Ishikawa (cell line): Measurements from ENCODE around the gene AKR1C2.

Experiments
- CEBPB ChIP-seq: IDR thresholded peaks from 2 replicates; pipeline ENCODE4 v1.6.1; 2012
- CREB1 ChIP-seq: IDR thresholded peaks from 2 replicates; pipeline ENCODE4 v1.6.1; 2012; ENCODE audit warnings: low read depth
- EGR1 ChIP-seq: IDR thresholded peaks from 2 replicates; pipeline ENCODE4 v1.6.1; 2012
- EP300 ChIP-seq: IDR thresholded peaks from 2 replicates; pipeline ENCODE4 v1.6.1; 2012; ENCODE audit warnings: borderline replicate concordance
- FOXM1 ChIP-seq: IDR thresholded peaks from 2 replicates; pipeline ENCODE4 v1.6.1; 2012; ENCODE audit warnings: low read depth, borderline replicate concordance
- MAX ChIP-seq: IDR thresholded peaks from 2 replicates; pipeline ENCODE4 v1.6.1; 2012
- NFIC ChIP-seq: IDR thresholded peaks from 2 replicates; pipeline ENCODE4 v1.6.1; 2012
- RAD21 ChIP-seq: IDR thresholded peaks from 2 replicates; pipeline ENCODE4 v1.6.1; 2012; ENCODE audit warnings: low read depth
- TAF1 ChIP-seq: IDR thresholded peaks from 2 replicates; pipeline ENCODE4 v1.6.1; 2012; ENCODE audit warnings: low read depth, mild to moderate bottlenecking
- TCF12 ChIP-seq: IDR thresholded peaks from 2 replicates; pipeline ENCODE4 v1.6.1; 2012; ENCODE audit warnings: low read depth
- TEAD4 ChIP-seq: IDR thresholded peaks from 2 replicates; pipeline ENCODE4 v1.6.1; 2012
- USF1 ChIP-seq: IDR thresholded peaks from 2 replicates; pipeline ENCODE4 v1.6.1; 2012
- YY1 ChIP-seq: IDR thresholded peaks from 2 replicates; pipeline ENCODE4 v1.6.1; 2012; ENCODE audit warnings: low read depth
- ZBTB7A ChIP-seq: IDR thresholded peaks from 2 replicates; pipeline ENCODE4 v1.6.1; 2012; ENCODE audit warnings: low read depth
- TF ChIP-seq, protein P1 (sequence below): IDR thresholded peaks from 2 replicates; pipeline ENCODE4 v1.6.1; 2012; ENCODE audit warnings: low read depth, mild to moderate bottlenecking

AKR1C2 gene

DNA sequence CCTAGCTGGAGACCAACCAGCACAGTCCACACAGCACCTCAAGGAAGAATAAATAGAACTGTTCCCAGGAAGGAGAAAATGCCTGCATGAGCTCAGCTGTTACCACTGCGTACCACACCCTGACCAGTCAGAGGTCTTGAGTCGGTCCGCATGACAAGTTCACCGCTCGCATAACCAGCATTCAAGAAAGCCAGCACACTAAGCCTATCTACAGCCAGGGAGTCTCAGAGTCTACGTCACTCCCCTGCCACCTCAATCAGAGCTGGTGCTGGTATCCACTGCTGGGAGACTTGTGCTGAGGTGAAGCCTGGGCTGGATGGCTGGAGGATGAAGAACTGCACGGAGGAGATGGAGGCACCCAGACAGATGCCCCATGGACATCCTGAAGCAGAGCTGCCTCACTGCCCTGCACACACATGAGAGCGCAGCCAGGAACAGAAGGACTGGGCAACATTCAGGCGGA, 20.9 kb downstream of the AKR1C2 start:
- no peak for TF ChIP-seq ZBTB7A
- TF ChIP-seq USF1: no peak
- no peak for TF ChIP-seq CREB1
- TF ChIP-seq TCF12: no peak

GRCh38 chr10:4981722-4982471, 21.8 kb downstream of the AKR1C2 start:
- no peak for TF ChIP-seq CREB1
- TF ChIP-seq TEAD4: peak; percentile 80
- TF ChIP-seq, protein P1, sequence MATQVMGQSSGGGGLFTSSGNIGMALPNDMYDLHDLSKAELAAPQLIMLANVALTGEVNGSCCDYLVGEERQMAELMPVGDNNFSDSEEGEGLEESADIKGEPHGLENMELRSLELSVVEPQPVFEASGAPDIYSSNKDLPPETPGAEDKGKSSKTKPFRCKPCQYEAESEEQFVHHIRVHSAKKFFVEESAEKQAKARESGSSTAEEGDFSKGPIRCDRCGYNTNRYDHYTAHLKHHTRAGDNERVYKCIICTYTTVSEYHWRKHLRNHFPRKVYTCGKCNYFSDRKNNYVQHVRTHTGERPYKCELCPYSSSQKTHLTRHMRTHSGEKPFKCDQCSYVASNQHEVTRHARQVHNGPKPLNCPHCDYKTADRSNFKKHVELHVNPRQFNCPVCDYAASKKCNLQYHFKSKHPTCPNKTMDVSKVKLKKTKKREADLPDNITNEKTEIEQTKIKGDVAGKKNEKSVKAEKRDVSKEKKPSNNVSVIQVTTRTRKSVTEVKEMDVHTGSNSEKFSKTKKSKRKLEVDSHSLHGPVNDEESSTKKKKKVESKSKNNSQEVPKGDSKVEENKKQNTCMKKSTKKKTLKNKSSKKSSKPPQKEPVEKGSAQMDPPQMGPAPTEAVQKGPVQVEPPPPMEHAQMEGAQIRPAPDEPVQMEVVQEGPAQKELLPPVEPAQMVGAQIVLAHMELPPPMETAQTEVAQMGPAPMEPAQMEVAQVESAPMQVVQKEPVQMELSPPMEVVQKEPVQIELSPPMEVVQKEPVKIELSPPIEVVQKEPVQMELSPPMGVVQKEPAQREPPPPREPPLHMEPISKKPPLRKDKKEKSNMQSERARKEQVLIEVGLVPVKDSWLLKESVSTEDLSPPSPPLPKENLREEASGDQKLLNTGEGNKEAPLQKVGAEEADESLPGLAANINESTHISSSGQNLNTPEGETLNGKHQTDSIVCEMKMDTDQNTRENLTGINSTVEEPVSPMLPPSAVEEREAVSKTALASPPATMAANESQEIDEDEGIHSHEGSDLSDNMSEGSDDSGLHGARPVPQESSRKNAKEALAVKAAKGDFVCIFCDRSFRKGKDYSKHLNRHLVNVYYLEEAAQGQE: no peak
- no peak for TF ChIP-seq EGR1
- no peak for TF ChIP-seq USF1
- peak; percentile 84 for TF ChIP-seq TCF12
- 0 out of 2 replicates have a peak, but pooled peaks have one; percentile 47 for TF ChIP-seq YY1
- TF ChIP-seq NFIC: peak; percentile 79
- TF ChIP-seq FOXM1: peak; percentile 61; the same call in 1 of the 2 replicates
- TF ChIP-seq TAF1: no peak
- no peak for TF ChIP-seq ZBTB7A
- peak; percentile 85 for TF ChIP-seq EP300
- peak; percentile 59; the same call in 1 of the 2 replicates for TF ChIP-seq MAX
- peak; percentile 70 for TF ChIP-seq RAD21
- TF ChIP-seq CEBPB: 0 out of 2 replicates have a peak, but pooled peaks have one; percentile 8

- TF ChIP-seq EP300 (no peak), MAX (no peak), CREB1 (no peak), RAD21 (no peak)
Observed at GRCh38 chr10:4980793-4981192, 22.9 kb downstream of the AKR1C2 start.

- TF ChIP-seq TAF1 (no peak), RAD21 (no peak), NFIC (no peak), ZBTB7A (no peak), TEAD4 (no peak)
Observed at GRCh38 chr10:4978870-4979269, 24.8 kb downstream of the AKR1C2 start.

DNA sequence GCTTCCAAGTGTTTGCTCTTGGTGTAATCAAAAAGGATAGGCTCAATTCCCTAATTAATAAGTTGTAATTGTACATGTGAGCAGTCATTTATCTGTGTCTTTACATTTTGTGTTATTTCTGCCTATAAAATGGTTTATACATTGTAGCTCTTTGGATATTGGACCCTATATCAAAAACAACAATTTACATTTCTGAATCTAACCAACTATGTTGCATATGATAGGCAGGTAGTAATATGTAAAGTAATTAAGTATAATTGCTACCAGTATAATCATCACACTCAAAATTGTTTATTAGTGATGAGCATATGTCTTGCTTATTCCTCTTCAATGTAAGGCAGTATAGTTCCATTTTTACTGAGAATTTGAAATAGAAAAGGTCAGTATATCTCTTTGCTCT, 26.6 kb downstream of the AKR1C2 start:
- TF ChIP-seq CREB1 (no peak), RAD21 (no peak), TCF12 (no peak), TEAD4 (no peak), MAX (no peak), EP300 (no peak), YY1 (no peak), USF1 (no peak), EGR1 (no peak), ZBTB7A (no peak), NFIC (no peak), CEBPB (no peak), TAF1 (no peak)
- TF ChIP-seq, protein P1: no peak
